Effector CD8-positive, alpha-beta T cell (primary cell): ENCODE results near the gene BIRC5.

Experiments
- DNase-seq: peaks from one replicate; lab custom pipeline; 2025; lab: John Stamatoyannopoulos, UW

BIRC5 gene

DNA sequence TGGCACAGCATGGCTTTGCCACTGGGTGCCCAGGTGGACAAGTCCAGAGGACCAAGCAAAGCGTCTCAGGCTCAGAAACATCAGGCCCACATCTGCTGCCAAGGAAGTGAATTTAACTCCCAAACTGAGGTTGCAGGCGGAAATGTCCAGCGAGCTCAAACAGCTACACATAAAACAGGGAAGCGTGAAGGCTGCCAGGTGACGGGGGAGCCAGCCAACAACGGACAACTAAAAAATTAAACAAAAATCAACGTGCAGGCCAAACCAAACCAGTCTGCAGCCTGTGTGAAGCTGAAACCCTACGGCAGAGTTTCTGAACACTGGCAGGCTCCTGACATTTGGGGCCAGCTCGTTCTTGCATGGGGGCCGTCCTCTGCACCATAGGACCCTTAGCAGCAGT lies 29.7 kb upstream of the BIRC5 start:
- no peak for DNase-seq

DNA sequence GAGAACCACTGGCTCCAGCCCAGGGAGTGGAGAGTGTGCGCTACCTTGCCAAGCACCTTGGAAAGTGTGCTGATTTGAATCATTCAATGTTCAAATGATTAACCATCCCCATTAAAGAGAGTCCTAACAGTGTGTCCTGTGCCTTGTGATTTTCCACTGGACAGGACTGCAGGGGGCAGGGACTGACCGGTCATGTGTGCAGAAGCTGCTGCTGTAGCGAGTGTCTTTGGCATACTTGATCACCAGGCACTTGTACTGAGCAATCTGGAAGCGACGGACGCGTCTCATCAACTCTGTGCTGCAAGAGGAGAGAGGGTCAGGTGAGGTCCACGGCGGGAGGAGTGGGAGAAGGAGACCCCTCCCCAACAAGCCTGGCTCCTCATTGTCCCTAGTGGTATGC lies 29.2 kb upstream of the BIRC5 start:
- no peak for DNase-seq

DNA sequence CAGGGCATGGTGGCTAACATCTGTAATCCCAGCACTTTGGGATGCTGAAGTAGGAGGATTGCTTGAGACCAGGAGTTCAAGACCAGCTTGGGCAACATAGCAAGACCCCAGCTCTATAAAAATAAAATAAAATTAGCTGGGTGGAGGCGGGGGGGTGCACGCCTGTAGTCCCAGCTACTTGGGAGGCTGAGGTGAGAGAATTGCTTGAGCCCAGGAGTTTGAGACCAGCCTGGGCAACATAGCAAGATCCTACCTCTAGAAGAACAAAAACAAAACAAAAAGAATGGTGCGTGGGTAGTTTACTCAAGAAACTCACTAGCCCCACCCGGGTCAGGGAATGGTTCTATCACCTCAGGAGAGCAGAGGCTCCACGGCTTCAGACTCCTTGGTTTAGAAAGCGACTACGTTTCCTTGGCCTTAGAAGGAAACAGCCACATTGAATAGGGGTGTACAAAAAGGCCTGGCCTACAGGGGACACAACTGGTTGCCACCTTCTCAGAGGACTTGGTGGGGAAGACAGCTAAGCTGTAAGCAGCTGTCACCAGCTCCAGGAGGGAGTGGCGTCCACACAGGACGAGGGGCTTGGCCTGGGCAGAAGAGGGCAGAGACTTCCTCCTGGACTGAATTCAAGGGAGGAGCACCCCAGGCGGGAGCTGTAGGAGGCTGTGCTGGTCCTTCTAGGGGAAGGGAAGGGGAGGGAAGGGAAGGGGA lies 27.9 kb upstream of the BIRC5 start:
- DNase-seq, result no peak

DNA sequence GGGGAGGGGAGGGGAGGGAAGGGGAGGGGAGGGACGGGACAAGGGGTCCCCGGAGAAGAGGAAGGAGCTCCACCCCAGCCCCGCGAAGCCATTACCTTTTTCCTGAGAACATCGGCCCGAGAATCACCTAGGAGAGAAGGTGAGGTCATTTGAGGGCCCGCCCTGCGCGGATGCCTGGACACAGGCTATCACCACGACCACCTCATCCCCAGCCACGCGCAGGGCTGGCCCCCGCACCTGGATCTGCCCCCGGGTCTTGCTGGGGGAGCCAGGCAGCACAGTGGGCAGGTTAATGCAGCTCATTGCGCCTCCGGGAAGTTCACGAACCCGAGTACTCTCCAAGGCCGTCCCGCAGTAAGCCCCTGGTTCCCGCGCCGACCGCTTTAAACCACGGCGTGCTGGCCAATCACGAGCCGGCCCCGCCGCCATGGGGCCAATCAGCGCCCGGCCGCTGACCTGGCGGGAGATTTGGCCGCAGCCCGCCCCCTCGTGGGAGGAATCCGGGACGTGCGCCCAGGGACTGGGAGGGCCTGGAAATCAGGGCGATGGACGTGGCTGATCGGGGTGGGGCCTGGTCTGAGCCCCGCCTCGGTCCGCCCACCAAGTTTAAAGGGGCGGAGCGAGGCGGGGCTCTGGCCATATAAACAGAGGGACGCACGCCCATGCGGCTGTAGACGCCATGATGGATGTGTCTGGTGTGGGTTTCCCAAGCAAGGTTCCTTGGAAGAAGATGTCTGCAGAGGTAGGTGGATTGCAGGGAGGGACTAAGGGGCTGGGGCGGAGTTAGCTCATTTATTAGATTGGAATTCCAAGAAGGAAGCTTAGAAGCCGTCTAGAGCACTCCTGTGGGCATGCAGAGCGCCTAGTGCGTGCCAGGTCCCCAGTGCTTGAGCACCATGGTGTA lies 27.1 kb upstream of the BIRC5 start, which contains the start of the genes AFMID and TK1:
Gene AFMID, plus strand, starts transcription at position 671 of the 904 bp plus-strand sequence. Its CDS starts 9 bp downstream, at position 680.
Gene TK1, minus strand, starts transcription at position 361 of the 904 bp plus-strand sequence. Its CDS starts 58 bp downstream, at position 303.
- peak; percentile 70 for DNase-seq

DNA sequence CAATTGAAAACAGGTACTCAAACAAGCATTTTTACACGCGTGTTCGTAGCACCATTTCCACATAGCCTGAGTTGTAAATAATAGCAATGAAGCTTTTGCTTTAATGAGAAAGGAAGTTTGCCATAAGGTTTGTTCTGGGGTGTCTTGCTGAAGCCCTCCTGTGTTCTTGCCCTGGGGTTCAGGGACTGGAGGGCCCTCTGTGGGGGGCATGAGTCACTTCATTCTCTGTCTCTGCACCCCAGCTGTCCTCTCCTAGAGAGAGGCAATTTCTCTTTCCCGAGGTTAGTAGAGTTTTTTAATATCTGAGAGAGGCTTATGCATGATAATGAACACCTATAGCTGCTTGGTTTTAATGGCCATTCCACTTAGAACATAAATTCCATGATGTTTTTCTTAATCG lies 17.3 kb upstream of the BIRC5 start:
- DNase-seq, result no peak

DNA sequence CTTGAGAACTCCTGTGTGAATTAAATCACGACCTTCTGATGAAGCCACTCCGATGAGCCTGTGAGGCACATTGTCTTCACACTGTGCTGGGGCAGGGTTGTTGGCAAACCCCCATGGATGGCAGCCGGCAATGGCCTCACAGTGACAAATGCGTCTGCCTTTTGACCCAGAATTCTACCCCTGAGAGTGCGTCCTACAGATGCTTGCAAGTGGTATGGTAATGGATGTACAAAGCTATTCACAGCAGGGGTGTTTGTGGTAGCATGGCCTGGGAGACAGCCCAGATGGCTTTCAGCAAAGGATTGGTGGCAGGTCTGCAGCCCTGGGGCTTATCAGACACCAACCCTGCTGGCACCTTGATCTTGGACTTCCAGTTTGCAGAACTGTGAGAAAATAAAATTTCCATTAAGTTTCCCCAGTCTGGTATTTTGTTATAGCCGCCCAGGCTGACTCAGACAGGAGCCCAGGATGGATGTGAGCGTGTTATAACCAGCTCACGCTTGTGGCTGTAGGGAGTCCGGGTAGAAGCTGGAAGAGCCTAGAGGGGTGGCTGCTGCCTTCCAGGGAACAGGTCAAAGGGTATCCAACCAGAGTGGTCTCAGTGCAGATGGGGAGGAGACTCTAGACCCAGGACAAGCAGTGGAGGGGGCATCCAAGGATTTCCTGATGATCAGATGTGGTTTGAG lies 16.8 kb upstream of the BIRC5 start:
- no peak for DNase-seq

DNA sequence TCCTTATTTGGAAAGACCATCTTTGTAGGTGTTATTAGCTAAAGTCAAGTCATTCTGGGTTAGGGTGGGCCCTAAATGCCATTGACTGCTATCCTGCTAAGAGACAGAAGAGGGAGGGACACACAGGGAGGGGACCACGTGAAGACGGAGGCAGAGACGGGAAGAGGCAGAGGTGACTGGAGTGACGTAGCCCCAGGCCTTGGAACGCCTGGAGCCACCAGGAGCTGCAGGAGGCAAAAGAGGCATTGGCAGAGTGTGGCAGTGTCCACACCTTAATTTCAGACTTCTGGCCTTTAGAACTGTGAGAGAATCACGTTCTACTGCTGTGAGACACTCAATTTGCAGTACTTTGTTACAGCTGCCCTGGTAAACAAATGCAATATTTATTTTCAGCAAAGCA lies 13.6 kb upstream of the BIRC5 start:
- DNase-seq, result no peak

DNA sequence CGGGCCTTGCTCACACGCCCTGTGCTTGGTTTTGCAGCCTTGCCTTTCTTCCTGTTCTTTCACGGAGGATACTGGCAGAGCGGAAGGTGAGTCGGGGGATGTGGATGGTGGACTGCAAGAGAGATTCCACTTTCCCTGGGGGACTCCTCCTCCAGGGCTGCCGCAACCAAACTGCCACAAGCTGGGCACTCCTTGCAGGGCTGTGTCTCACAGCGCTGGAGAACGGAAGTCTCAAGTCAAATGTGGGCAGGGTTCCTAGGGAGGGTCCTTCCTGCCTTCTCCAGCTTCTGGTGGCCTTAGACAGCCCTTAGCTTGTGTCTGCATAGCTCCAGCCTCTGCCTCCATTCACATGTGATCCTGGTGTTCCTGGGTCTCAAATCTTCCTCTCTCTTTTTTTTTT lies 11.4 kb upstream of the BIRC5 start:
- no peak for DNase-seq

DNA sequence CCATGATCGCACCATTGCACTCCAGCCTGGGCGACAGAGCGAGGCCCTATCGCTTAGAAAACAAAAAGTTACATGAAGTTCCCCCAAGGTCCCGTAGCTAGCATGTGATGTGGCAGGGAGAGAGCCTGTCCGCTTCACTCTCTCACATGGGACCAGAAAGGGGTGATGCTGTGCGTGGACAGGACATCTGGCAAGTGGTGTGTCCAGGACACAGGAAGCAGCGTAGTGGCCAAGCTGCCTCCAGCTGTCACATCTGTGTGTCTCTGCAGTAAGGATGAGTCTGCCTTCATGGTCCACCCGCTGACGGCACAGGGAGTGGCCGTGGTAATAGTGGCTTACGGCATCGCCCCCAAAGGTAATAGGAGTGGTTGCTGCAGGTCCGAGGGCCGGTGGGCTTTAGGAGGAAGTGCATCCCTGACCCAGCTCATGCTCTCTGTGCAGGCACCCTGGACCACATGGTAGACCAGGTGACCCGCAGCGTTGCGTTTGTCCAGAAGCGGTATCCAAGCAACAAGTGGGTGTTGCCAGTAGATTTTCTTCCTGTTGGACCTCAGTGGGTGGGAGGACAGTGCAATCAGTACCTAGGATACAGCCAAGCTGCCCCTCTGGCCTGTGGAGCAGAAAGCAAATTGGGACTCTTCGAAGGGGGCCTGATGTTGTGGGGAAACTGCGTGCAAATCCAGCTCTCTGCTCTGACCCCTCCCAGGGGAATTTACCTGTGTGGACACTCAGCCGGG lies 9.5 kb upstream of the BIRC5 start:
- no peak for DNase-seq

DNA sequence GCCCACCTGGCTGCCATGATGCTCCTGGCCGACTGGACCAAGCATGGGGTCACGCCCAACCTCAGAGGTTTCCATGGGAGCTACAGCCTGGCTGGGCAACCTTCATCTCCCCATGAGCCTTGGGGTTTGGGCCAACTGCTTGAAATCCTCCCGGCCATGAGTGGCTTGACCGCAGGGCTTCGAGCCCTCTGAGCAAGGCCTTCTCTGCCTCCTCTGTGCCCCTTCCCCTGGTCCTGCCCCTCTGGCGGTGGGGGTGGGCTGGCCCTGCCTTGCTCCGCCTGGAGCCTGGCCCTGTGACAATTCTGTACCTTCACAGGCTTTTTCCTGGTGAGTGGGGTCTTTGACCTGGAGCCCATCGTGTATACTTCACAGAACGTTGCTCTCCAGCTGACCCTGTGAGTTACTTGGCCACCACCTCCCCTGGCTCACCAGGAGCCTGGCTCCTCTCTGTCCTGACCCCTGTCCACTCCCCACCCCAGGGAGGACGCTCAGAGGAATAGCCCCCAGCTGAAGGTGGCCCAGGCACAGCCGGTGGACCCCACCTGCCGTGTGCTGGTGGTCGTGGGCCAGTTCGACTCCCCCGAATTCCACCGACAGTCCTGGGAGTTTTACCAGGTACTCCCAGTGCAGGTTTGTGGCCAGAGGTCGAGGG lies 8.8 kb upstream of the BIRC5 start:
- DNase-seq, result no peak

DNA sequence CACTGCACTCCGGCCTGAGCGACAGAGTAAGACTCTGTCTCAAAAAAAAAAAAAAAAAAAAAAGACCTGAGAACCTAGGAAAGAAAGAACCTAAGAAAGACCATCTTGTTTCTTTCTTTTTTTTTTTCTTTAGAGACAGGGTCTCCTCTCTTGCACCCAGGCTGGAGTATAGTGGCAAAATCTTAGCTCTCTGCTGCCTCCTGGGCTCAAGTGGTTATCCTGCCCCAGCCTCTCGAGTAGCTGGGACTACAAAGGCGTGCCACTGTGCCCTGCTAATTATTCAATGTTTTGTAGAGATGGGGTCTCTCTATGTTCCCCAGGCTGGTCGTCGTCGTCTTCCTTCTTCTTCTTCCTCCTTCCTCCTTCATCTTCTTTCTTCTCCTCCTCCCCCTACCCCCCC lies 7.8 kb upstream of the BIRC5 start:
- no peak for DNase-seq

DNA sequence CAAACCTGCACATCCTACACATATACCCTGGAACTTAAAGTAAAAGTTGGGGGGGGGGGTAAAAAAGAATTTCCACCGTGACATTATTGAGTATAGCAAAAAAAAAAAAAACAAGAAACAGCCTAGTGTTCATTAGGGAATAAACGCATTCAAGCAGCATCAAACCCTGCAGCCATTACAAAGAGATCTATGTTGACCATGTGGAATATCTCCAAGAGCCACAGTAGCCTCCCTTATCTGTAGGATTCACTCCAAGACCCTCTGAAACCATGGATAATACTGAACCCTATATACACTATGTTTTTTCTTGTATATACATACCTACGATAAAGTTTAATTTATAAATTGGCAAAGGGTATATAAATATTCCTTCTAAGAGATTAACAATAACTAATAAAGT lies 5.6 kb upstream of the BIRC5 start:
- no peak for DNase-seq

DNA sequence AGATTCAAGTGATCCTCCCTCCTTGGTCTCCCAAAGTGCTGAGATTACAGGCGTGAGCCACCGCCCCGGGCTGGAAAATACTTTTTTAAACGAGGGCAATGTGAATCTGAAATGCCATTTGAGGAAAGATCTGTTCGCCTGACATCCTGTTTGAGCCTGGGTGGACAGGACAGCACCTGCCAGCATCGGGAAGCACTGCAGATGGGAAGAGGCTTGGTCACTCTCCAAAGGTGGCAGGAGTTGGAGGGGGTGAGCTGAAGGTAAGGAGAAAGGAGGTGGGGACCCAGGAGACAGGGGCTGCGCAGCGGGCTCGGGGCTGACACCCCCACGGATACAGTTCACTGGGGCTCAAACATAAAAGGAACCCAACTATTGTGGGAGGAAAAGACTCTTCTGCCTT lies 3.9 kb upstream of the BIRC5 start:
- DNase-seq, result no peak

DNA sequence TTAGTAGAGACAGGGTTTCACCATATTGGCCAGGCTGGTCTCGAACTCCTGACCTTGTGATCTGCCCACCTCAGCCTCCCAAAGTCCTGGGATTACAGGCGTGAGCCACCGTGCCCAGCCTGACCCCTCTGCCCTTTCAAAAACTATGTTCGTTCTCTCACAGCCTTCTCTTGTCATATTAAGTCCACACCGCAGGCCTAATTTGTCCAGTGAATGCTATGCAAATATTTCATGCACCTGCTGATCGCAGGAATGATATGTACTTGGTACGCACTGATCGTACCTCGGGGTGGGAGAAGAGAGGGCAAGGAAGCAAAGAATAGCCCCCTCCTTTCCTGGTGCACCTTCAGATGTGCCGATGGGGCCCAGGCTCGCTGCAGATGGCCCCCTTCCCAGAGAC lies 3.0 kb upstream of the BIRC5 start:
- DNase-seq, result no peak

DNA sequence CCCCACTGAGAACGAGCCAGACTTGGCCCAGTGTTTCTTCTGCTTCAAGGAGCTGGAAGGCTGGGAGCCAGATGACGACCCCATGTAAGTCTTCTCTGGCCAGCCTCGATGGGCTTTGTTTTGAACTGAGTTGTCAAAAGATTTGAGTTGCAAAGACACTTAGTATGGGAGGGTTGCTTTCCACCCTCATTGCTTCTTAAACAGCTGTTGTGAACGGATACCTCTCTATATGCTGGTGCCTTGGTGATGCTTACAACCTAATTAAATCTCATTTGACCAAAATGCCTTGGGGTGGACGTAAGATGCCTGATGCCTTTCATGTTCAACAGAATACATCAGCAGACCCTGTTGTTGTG lies 631 bp downstream of the BIRC5 start:
- DNase-seq, result no peak

DNA sequence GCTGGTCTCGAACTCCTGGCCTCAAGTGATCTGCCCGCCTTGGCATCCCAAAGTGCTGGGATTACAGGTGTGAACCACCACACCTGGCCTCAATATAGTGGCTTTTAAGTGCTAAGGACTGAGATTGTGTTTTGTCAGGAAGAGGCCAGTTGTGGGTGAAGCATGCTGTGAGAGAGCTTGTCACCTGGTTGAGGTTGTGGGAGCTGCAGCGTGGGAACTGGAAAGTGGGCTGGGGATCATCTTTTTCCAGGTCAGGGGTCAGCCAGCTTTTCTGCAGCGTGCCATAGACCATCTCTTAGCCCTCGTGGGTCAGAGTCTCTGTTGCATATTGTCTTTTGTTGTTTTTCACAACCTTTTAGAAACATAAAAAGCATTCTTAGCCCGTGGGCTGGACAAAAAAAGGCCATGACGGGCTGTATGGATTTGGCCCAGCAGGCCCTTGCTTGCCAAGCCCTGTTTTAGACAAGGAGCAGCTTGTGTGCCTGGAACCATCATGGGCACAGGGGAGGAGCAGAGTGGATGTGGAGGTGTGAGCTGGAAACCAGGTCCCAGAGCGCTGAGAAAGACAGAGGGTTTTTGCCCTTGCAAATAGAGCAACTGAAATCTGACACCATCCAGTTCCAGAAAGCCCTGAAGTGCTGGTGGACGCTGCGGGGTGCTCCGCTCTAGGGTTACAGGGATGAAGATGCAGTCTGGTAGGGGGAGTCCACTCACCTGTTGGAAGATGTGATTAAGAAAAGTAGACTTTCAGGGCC lies 5.5 kb downstream of the BIRC5 start:
- no peak for DNase-seq

DNA sequence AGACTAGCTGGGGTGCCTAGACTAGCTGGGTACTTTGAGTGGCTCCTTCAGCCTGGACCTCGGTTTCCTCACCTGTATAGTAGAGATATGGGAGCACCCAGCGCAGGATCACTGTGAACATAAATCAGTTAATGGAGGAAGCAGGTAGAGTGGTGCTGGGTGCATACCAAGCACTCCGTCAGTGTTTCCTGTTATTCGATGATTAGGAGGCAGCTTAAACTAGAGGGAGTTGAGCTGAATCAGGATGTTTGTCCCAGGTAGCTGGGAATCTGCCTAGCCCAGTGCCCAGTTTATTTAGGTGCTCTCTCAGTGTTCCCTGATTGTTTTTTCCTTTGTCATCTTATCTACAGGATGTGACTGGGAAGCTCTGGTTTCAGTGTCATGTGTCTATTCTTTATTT lies 9.0 kb downstream of the BIRC5 start:
- DNase-seq, result no peak

DNA sequence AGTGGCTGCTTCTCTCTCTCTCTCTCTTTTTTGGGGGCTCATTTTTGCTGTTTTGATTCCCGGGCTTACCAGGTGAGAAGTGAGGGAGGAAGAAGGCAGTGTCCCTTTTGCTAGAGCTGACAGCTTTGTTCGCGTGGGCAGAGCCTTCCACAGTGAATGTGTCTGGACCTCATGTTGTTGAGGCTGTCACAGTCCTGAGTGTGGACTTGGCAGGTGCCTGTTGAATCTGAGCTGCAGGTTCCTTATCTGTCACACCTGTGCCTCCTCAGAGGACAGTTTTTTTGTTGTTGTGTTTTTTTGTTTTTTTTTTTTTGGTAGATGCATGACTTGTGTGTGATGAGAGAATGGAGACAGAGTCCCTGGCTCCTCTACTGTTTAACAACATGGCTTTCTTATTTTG lies 9.7 kb downstream of the BIRC5 start:
- DNase-seq, result no peak

DNA sequence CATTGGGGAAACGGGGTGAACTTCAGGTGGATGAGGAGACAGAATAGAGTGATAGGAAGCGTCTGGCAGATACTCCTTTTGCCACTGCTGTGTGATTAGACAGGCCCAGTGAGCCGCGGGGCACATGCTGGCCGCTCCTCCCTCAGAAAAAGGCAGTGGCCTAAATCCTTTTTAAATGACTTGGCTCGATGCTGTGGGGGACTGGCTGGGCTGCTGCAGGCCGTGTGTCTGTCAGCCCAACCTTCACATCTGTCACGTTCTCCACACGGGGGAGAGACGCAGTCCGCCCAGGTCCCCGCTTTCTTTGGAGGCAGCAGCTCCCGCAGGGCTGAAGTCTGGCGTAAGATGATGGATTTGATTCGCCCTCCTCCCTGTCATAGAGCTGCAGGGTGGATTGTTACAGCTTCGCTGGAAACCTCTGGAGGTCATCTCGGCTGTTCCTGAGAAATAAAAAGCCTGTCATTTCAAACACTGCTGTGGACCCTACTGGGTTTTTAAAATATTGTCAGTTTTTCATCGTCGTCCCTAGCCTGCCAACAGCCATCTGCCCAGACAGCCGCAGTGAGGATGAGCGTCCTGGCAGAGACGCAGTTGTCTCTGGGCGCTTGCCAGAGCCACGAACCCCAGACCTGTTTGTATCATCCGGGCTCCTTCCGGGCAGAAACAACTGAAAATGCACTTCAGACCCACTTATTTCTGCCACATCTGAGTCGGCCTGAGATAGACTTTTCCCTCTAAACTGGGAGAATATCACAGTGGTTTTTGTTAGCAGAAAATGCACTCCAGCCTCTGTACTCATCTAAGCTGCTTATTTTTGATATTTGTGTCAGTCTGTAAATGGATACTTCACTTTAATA lies 10.4 kb downstream of the BIRC5 start:
- no peak for DNase-seq
